ENCODE results near the gene MRPL43.

- TF ChIP-seq POLR2A (IDR thresholded peaks at IDR 0.05; ENCODE audit: low read depth, low read length) (peak; percentile 31; the same call in 1 of the 2 replicates), CTCF (IDR thresholded peaks at IDR 0.05 in 2 of 3, conservative IDR thresholded peaks at IDR 0.05 in 1 of 3; ENCODE audit: control insufficient read depth in 2 of 3, extremely low read depth in 1 of 3, insufficient read depth in 1 of 3, low read depth in 3 of 3, low read length in 3 of 3) (peak; percentile 88 to 95 (median 91)), PKNOX1 (IDR thresholded peaks at IDR 0.05) (no peak), CREB1 (IDR thresholded peaks at IDR 0.05; ENCODE audit: low read depth) (no peak), JUND (IDR thresholded peaks at IDR 0.05; ENCODE audit: low read depth, low read length) (no peak), MEF2B (IDR thresholded peaks at IDR 0.05; ENCODE audit: partially characterized antibody, poor library complexity, severe bottlenecking) (no peak), CEBPB (IDR thresholded peaks at IDR 0.05; ENCODE audit: borderline replicate concordance in 1 of 2, low read depth in 2 of 2, low read length in 2 of 2) (no peak), CEBPZ (IDR thresholded peaks at IDR 0.05; ENCODE audit: low read depth, low read length) (no peak), CREM (IDR thresholded peaks at IDR 0.05; ENCODE audit: low read depth) (no peak), ATF3 (IDR thresholded peaks at IDR 0.05; ENCODE audit: borderline replicate concordance, extremely low read depth, low read depth, low read length) (no peak), NFIC (IDR thresholded peaks at IDR 0.05; ENCODE audit: low read depth, low read length) (no peak), POLR2AphosphoS5 (IDR thresholded peaks at IDR 0.05; ENCODE audit: low read length) (no peak)
These were observed 10.3 kb upstream of the MRPL43 start for GRCh38 chr10:100997360-100998182.

Measured in GM12878 (cell line).